HG03103 (cell line): ENCODE measurements around the gene TCERG1L.
"Not testable (repeated sequence)": the region's sequence is repeated elsewhere in the genome, so short reads cannot be mapped to it uniquely, and the experiment has no call there.

Source experiments
- ATAC-seq: cut with Tn5 transposase; IDR thresholded peaks from one replicate; pipeline ENCODE4 v1.9.1; 2021; ENCODE audit warnings: low read depth; ENCODE audit not compliant: unreplicated experiment

TCERG1L gene

GRCh38 chr10:131250454-131251145 is 60.9 kb downstream of the TCERG1L start:
- ATAC-seq: no peak

DNA sequence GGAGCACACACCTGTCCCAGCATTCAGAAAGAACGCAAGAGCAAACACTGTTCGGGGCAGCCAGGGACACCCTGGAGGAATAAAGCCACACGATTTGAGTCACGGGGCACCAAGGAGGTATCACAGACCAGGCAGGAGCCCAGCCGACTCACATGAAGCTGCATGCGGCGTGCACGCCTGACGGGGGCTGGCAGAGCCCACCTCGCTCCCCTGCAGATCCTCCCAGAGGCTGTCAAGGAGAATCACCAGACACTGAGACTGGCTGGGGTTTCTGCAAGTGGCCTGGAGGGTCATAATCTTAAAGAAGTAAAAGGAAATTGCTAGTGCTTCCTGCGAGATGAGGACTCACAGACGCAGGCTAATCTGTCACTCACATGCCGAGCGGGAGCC is 61.6 kb downstream of the TCERG1L start:
- ATAC-seq: no peak

DNA sequence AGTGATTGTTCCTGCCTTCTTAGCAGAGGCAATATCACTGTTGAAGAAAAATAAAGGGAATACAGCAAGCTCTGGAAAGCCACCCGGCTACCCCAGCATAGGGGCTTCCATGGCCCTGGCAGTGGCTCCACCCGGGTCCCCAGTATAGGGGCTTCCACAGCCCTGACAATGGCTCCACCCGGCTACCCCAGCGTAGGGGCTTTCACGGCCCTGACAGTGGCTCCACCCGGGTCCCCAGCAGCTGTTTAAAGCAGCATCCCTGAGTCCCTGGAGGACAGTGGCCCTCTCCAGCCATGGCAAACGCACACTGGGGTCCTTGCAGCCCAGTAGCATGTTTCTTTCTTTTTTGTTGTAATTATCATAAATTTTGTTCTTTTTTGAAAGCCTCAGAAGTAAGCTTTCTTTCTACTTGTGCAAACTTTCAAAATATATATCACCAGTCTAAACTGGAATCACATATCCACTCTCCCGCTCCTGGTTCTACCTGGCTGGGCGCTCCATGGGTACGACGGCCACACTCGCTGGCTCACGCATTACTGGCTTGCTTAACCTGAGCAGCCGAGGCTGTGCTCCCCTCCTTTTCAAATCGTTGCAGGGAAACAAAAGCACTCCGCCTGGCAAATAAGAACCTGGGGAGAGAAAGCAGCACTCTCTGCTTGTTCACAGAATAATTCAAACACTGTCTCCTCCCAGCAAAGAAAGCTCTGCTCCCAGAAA is 62.1 kb downstream of the TCERG1L start:
- ATAC-seq: no peak

DNA sequence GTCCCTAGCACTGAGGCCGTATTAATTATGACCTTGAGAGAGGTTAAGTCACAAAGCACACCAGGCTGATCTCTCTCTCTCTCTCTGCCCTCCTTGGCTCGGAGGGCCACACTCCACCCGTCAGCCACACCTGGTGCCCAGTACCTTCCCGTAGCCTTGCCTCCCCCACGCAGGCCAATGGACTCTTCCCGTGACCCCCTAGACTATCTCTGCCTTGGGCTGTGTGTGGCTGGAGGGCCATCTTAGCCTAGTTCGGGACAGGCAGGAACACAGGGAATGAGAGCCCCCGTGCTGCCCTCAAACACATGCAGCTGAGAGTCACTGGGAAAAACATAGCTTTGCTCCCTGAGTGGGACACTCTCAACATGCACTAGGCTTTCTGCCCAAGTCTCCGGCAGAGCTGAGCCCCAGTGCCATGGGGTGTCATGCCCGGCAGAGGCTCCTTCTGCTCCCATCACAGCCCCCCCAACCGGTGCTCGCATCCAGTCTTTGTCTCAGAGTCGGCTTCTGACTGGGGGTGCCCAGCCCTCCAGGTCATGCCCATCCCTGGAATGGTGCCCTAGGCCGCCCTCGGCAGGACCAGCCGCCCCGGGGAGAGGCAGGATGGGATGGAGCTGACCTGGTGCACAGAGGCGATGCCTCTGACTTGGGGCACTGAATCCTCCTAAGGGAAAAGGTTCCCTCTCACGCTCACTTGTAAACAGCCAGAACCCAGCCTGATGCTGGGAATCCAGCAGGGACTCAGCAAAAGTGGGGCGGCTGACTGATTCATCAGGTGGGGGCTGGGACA is 63.0 kb downstream of the TCERG1L start:
- ATAC-seq: no peak

GRCh38 chr10:131247873-131248272 is 63.6 kb downstream of the TCERG1L start:
- no peak for ATAC-seq

GRCh38 chr10:131246775-131247174 is 64.7 kb downstream of the TCERG1L start:
- no peak for ATAC-seq

DNA sequence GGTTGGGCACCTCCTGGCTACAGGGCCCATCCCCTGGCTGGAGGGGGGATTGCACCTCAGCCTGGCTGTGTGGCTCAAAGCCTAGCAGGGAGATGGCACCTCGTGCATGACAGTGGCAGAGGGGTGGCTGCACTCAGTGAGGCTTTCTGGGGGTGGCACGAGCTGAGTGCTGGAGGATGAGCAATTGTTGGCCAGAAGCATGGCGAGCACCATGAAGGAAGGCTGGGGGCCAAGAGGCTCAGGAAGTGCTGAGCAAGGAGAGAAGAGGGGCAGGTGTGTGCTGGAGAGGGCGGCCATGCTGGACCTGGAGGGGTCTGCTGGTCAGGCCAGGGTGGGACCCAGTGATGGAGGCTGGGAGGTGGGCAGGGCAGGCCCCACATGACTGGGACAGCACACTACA is 65.4 kb downstream of the TCERG1L start:
- no peak for ATAC-seq

DNA sequence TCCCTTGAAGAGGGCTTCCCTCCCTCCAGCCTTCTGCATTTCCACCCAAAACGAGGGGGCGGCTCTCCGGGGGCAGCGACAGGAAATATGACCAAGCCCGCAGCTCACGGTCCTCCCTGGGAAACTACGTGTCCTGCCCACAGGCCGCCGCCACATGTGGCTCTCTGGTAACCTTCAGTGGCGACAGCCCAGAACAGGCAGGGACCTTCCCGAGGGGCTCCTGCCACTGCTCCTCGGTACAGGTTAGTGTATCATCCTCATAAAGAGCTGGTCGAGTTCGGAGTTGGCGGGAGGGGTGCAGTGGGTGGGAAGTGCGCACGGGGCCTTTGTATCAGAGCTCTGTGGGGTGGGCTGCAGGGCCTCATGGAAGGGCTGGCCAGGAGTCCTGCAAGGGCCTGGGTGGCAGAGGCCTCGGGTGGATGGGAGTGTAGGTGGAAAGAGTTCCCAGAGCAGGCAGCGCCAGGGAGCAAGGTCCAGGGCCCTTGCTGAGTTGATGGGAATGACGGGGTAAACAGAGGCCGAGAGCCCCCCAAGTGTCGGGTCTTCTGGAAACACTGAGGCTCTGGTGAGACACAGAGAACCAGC is 66.0 kb downstream of the TCERG1L start:
- no peak for ATAC-seq

- ATAC-seq: no peak
Measured at GRCh38 chr10:131244836-131245235, 66.7 kb downstream of the TCERG1L start.

GRCh38 chr10:131243076-131243475 is 68.4 kb downstream of the TCERG1L start:
- ATAC-seq: no peak

GRCh38 chr10:131242007-131242406 is 69.5 kb downstream of the TCERG1L start:
- ATAC-seq: no peak

DNA sequence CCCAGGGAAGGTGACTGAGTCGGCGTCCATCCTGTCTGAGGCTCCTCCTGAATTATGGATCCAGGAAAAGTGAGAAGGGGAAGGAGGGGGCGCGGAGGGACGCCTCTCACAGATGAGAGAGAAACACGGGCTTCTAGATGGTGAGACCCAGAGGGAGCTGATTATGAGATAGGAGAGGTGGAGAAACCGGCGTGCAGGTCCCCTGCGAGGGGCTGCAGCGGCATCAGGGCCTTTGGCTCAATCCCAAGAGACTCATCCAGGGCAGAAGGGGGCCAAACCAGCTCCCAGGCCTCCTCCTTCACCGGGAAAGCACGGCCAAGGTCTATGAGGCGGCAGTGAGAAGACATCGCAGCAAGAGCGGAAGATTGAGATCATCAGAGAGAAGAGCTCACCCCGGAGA is 70.8 kb downstream of the TCERG1L start:
- ATAC-seq: no peak

- ATAC-seq: no peak
Measured at GRCh38 chr10:131239926-131240325, 71.6 kb downstream of the TCERG1L start.

- no peak for ATAC-seq
Measured at GRCh38 chr10:131239450-131239849, 72.1 kb downstream of the TCERG1L start.

GRCh38 chr10:131238669-131239280 is 72.7 kb downstream of the TCERG1L start:
- ATAC-seq: no peak

DNA sequence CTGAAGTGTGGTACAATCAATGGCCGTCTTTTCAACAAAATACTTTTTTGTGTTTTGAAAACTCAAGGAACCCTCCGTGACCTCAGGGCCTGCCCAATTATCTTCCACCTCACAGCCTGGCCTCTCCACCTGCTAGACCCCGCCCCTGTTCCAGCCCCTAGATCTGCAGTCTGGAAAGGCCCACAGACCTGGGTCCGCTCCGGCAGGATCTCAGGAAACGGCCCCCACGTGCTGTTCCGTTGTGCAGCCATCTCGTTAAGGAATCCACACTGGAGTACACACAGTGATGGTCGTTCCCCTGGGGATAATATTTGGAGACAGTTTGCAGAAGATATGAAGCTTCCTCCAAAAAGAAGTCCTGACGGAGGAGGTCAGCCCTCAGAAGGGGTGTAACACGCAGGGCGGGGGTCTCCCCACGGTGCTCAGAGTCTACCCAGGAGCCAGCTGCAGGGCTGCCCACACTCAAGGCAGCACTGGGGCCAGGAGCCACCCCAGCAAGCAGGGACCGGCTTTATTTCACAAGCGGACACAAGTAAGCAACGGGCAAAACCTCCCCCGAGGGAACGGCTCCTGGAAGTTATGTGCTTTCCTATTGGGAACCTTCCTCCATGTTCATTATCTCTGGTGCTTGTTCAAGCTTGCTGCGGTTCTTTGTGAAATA is 73.4 kb downstream of the TCERG1L start:
- no peak for ATAC-seq

DNA sequence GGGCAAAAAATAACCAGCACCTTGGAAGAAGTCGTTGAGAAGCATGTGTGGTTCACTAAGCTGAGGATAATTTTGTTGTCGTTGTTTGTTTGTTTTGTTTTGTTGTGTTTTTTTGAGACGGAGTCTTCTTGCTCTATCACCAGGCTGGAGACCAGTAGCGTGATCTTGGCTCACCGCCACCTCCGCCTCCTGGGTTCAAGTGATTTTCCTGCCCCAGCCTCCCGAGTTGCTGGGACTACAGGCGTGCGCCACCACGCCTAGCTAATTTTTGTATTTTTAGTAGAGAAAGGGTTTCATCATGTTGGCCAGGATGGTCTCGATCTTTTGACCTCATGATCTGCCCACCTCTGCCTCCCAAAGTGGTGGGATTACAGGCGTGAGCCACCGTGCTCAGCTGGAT is 76.9 kb downstream of the TCERG1L start:
- ATAC-seq: not testable (repeated sequence)

- ATAC-seq: no peak
Measured at GRCh38 chr10:131233611-131234258, 77.8 kb downstream of the TCERG1L start.

- ATAC-seq: no peak
Measured at GRCh38 chr10:131231965-131232541, 79.5 kb downstream of the TCERG1L start.
